ENCODE measurements around the gene SPC25.
"Not testable (repeated sequence)": the region's sequence is repeated elsewhere in the genome, so short reads cannot be mapped to it uniquely, and the experiment has no call there.

The SPC25 gene, protein sequence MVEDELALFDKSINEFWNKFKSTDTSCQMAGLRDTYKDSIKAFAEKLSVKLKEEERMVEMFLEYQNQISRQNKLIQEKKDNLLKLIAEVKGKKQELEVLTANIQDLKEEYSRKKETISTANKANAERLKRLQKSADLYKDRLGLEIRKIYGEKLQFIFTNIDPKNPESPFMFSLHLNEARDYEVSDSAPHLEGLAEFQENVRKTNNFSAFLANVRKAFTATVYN

DNA sequence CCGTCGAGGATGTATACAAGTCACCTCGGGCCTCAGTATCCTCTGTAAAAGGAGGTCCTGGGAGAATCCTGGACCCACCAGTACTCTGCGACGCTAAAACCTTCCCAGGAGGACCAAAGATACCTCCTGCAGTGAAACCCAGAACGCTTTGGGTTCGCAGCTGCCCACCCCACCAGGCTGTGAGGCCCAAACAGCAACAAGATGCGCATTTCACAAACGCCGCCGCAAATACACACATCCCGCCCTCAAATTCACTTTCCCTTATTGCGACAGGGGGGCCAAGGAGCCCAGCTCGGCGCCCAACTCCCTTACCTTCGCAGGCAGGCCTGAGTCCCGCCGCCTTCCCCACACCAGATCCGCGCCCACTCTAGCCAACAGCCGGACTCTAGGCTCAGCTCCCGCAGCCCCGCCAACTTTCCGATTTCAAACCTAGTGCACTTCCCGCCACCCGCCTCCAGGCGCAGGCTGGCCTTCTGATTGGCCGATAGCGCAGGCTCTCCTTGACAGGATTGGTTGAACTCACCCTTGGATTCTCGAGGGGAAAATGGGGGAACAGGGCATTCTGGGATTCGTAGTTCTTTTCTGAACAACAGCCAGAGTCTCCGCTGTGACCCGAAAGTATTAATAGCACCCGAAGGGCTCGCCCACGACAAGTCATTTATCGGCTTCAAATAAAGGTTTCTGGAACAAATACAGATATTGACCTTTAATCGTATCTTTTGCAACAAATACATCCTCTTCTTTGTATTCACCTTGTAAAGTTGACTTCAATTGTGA, at the start of gene SPC25:
Gene SPC25 (minus strand): TSS at position 425 of the 777 bp plus-strand sequence. CDS start 911 bp downstream, outside the sequence.
- peak; percentile 94 for DNase-seq

DNA sequence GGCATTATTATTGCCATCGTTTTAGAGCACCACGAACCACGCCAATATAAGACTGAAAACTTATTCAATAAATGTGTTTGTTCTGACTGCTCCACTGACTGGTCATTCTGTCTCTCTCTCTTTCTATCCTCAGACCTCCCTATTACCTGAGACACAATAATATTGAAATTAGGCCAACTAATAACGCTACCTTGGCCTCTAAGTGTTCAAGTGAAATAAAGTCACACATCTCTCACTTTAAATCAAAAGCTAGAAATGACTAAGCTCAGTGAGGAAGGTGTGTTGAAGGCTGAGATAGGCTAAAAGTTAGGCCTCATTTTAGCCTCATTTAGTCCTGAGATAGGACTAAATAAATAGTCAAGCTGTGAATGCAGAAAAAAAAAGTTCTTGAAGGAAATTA, 49.7 kb upstream of the SPC25 start:
- no peak for DNase-seq

DNA sequence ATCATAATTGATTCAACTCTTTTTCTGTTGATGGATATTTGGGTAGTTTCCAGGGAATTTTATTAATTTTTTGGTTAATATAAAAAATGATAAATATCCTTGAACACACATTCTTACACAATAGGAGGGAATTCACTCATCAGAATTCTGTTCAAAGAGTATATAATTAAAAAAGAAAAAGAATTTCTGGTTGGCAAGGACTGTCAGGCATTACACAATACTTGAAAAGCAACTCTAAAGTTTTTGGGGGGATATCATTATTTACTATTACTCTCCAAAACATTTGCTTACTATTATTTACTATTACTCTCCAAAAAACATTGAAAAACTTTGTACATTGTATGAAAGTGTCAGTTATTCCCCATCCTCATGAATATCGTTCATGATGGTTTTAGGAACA, 48.8 kb upstream of the SPC25 start:
- no peak for DNase-seq

DNA sequence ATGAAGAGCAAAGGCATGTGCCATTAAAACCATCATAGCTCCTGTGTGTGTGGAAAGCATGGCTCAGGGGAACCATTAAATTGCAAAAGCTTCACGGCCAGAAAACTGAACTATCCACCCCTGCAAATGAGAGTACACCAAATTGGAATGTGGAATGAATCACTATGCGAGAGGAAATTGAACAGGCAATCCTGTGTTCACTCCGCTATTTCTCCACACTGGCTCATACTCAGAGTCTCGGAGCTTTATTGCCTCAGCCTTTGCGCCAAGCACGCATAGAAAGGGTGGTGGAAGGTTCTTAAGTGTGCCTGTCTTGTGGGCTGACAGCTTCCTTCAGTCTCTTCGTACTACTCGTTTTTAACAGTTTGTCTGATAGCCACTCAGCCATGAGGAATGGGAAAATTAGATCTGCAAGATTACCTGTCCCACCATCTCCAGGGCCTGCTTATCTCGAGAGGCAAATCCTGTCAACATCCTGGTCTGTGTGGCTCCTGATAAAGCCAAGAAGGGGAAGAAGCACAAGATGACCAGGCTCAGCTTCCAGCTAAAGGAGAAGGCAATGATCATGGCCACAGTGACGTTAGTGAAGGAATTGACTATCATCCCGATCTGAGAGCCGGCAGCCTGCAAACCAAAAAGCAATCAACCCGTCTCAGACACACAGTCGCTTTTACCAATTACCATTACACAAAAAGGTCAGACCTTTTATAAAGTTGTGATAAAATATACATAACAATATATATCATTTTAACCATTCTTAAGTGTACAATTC, 45.8 kb upstream of the SPC25 start:
- DNase-seq = no peak

DNA sequence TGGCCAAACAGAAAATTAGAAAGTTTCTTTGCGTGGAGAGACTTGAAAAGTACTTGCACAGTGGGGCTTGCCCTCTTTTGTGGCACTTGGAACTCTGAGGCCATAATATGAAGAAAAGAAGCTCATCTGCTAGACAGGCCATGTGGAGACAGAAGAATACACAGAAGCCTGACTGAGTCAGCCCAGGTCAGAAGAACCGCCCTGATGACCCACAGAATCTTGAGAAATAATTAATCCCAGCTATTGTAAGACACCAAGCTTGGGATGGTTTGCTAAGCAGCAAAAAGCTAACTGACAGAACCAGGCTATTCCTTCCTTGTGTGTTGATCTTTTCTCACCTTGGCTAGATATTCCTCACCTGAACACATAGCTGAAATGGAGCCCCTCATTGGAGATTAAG, 44.6 kb upstream of the SPC25 start:
- no peak for DNase-seq

DNA sequence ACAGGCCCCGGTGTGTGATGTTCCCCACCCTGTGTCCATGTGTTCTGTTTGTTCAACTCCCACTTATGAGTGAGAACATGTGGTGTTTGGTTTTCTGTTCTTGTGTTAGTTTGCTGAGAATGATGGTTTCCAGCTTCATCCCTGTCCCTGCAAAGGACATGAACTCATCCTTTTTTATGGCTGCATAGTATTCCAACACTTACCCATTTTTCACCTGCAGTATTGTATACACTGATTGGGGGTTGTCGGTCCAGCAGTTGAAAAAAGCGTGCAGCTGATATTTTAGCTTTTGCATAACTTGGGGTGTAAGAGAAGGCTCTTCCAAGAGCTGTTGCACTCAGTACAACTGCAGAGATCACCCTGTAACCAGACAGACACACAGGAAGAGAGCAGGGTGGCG, 41.9 kb upstream of the SPC25 start:
- not testable (repeated sequence) for DNase-seq

DNA sequence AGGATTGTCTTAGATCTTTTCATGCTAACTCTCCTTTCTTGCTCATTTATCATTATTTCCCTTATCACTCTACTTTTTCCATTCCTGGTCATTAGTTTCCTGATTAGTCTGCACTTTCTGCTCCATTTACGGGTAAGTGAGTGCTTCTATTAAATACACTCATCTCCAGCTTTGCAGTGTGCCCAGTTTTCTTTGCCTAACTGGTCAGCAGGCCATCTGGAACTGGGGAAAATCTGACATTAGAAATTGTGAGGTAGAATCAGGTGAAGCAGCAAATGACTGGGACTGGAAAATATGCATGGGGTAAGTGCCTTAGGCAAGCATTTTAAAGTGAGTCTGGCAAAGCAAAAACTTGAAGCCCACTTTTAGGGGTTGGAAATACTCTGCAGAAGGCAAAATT, 40.0 kb upstream of the SPC25 start:
- DNase-seq = no peak

DNA sequence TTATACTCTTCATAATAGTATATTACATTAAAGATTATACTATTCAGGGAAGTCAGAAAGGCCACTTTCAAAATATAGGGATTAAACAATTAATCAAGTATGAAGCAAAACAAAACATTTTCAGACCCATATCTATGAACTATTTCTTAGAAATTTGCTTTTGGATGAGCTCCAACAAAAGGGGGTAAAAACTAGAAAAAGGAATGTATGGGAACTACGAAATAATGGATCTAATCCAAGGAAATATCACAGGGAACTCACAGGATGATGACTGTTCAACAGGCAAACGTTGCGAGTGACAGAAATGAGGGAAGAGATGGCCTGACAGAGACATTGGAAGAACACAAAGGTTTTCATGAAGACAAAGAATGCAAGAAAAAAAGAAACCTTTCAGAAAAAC, 38.8 kb upstream of the SPC25 start:
- no peak for DNase-seq

DNA sequence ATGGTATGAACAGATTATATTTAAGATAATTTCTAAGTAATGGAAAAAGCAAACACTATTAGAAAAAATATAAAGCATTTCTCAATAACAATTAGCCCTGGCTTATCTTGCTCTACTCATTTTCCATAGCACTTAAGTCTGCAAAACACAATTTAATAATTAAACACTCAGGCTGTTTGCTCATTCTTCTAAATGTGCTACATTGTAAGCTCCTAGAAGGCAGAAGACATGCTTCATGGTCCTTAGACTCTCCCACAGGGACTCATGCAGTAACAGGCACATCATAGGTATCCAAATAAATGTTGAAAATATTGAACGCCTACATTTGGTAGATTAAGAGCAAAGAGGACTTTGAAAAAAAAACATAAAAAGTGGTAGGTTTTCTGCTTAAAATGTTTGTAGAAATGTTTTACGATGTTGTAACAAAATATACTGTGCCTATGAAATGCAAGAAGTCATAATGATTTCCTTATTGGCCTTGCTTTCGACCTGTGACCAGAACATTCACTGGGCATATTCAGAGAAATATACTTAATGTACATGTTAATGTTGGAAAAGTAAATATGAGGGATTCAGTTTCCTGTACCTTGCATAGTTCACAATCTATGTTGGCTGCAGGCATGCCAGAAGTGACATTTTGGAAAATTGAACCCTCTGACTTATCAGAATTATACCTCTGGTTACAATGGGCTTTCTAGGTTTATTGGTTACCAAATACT, 38.0 kb upstream of the SPC25 start:
- DNase-seq = no peak

DNA sequence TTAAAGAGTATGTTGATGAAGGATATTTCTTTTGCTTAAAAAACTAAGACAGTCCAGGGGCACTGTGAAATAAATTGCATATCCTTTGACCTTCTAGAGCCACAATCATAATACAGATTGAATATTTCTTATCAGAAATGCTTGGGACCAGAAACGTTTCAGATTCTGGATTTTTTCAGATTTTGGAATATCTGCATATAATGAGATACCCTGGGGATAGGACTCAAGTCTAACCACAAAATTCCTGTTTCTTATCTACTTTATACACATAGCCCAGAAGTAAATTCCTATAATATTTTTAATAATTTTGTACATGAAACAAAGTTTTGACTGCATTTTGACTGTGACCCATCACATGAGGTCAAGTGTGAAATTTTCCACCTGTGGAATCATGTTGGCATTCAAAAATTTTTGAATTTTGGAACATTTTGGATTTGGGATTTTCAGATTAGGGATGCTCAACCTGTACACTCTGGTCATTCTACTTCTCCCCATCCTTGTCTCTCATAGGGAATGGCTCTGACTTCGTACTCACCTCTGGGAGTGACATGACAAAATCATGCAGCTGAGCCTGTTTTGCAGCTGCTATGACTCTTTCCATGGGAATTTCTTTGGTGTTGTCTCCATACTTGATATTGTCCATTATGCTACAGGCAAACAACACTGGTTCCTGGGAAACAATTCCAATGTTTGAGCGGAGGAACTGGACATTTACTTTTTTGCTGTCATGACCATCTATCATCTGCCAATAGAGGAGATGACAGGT, 36.6 kb upstream of the SPC25 start:
- no peak for DNase-seq

DNA sequence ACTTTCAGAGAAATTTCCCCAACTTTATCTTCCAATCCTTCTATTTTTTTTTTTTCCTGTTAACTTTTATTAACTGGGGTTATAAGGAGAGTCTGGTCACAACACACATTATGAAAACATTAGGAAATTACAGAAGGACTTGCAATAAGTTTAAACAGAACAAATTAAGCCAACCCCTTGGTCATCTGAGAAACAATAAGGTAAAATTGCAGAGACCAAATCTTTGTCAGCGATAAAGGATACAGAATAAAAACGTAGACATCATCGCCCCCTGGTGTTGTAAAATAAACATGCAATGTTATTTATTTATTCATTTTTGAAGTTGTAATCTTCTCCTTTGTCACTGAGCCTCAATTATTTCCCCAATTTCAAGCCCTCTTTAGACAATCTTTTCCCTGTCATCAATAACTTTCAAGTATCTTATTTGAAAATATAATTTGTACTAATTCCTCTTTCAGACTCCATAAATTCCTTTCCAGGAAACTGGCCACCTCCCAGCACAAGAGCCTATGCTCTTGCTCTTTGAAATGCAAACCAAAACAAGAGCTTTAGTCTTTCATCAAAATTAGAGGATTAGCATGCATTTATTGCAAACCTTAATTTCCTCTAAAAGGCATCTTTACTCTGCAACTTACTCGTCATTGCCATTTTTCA, 30.4 kb upstream of the SPC25 start:
- DNase-seq = no peak

DNA sequence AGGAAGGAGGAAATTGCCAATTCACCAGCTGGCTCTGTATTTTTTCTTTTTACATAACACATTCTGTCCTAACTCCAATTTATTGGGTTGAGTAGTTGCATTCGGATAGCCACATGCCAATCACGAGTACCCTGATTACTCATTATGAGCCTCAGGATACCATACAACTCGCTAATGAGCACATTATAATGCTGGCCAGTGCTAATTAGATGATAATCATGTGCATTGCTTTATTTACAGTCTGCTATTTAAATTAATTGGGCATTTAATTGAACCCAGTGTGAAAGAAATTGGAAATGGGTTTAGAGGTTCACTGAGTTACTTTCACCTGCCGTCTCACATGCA, 26.1 kb upstream of the SPC25 start:
- no peak for DNase-seq

DNA sequence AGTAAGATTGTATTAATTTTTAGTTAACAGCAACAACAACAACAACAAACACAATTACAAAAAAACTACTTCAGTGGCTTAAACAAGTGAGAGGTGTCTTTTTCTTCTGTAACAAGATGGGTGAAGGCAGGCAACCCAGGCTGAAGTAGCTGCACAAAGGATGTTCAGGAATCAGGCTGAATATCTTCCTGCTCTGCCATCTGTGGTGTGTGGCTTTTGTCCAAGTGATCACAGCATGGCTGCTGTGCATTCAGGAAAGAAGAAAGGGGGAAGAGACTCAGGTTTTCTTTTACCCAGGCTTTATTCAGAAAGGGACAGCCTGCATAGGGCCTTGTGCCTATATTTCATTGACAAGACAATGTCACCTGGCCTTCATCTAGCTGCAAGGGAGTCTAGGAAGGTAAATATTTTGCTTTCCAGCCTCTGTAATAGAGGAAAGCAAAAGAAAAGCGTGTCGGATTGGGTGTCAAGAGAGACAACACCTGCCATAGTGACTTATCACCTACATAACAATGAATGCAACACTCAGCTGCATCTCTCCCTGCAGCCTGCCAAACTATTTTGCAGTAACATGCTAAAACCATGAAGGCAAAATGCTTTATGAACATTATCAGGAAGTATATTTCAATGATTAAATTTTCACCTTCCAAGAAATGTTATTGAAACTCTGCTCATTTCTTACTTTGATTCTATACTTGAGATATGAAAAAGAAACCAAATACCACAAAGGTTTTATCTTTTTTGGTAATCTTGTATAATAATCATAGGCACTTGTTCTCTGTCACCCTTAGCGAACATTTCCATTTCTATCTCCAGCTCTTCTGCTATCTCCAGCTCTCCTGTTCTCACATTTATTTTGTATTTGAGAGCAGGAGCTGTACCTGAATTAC, 25.5 kb upstream of the SPC25 start:
- DNase-seq = no peak

DNA sequence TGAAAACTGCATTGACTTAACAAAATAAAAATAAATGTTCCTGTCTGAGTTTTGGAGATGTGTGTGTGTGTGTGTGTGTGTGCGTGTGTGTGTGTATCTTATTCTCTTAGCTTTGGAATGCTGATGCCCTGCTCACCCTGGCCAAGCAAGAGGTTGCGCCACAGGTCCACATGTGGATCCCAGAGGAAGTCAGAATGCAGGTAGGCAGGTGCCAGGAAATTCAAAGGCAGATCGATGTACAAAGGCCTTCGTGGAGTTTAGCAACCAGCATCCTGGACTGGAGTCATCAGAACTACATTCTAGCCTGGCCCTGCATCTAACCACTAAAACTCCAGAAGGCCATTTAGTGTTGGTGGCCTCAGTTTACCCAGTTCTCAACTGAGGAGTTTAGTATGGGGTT, 23.3 kb upstream of the SPC25 start:
- DNase-seq = no peak

DNA sequence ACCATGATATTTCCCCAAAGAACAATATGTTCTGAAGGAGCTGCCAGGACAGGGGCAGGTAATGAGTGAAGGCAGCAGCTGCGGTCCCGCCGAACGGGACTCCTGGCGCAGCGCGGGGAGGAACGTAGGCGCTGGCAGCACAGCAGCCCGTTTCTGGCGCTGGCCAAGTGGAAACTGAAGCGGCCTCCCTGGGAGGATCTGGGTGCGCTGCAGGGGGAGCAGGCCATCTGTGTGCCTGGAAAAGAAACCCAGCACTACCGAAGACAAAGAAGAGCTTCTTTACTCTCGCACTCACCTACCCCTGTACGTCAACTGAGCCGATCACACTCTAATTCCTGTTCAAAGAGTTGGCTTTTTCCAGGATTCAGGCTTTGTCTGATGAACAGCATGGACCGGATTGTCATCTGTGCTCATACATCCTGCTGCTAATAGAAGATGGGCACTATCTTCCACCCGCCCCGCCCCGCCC, 22.7 kb upstream of the SPC25 start:
- no peak for DNase-seq

DNA sequence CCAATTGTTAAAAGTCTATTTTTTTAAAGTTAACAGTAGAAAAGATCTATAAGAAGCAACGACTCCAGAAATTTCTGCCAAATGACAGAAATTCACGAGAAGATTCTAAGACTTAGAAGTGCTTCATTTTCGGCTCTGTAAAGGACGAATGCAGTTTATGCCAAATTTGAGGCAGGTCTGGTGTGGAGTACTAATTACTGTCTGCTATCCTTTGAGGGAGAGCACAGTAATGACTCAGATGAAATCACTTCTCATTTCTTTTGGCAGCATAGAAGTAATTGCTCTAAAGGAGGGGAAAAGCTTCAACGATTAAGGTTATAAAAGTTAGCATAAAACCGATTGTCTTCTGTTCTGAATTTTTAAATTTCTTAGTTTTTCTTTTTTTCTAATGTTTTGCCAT, 22.2 kb upstream of the SPC25 start:
- DNase-seq = no peak

DNA sequence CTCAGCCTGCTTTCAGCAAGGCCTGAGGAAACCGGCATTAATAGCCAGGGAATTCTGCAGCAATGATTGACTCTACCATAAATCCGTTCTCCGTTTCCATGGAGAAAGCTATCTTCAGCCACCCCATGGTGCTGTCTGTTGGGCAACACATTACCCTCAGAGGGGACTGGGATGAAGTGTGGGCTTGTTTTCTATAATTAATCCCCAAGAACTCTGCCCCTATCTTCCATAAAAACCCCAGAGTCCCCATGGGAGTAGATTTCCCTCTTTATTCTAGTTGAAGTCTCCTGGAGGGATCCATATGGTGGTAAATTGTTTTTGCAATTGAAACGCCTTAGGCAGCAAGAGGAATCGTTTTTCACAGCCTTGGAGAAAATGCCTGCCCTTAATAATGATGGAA, 20.1 kb upstream of the SPC25 start:
- no peak for DNase-seq

DNA sequence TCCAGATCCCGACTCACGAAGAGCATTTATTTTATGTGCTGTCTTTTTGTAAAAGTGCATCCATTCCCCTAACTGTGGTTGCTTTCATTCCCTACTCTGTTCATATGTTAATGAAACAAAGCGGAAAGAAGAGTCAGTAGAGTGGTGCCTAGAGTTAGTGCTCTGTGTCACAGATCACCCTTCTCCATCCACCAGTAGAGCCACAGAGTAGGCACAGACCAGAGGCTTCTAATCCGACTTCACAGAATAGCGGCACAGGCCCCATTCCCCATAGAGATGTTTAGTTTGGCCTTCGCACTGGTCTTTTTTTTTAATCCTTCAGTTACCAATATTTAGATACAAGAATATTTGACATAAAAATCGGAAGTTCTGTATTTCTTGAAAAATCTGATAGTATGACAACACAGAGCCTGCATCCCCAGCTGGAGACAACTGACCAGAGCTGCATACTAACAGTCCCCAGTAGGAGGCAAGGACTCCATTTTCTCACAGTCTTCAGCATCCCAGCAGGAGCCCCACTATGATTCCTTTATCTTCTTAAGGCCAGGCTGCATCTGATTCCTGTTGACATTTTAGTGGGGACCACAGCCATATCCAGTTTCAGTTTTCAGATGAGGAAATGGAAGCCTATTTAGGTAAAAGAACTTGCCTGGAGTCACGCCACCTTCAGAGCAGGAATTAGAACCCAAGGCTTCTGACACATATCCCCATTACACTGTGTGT, 17.9 kb upstream of the SPC25 start:
- DNase-seq = no peak

DNA sequence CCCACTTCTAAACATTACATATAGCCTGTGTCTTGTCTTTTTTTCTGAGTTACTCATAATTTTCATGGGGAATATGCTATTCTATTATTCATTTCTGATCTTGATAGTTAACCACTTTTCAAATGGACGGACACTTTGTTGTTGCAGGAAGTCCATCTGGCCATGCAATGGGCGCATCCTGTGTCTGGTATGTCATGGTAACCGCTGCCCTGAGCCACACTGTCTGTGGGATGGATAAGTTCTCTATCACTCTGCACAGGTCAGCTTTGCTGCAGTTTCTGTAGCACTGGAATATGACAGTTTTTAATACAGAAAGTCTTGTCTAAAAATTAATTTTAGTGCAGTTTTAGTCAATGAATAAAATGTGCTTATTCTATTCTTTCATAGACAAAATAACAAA, 14.1 kb upstream of the SPC25 start:
- DNase-seq = no peak

DNA sequence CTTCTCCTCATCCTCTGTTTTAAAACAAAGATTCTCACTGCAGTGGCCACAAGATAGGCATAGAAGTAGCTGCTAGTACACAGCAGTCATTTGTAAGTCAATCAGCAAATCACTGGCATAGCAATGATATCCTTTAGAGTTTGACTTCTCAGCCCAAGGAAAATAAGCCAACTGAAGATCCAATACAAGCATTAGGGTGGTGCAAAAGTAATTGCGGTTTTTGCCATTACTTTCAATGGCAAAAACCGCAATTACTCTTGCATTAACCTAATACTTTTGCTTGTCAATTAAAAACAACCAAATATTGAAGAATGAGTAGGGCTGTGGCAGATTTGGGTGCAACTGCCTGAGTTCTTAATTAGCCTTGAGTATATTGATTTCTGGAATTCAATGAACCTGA, 13.7 kb upstream of the SPC25 start:
- DNase-seq = no peak
